WTC11 (cell line): Measurements from ENCODE around the gene BICRA.

Experiments used
- CREM ChIP-seq: sonication (generic); formaldehyde crosslinking; IDR thresholded peaks from 2 replicates; pipeline ENCODE4 v1.8.1; 2022; ENCODE audit warnings: mild to moderate bottlenecking, missing genetic modification reagents, moderate library complexity
- SMAD3 ChIP-seq: sonication (generic); formaldehyde crosslinking; IDR thresholded peaks from 2 replicates; pipeline ENCODE4 v1.8.0; 2022; ENCODE audit warnings: missing genetic modification reagents, mild to moderate bottlenecking, borderline replicate concordance
- SOX15 ChIP-seq: fragments of 250-450 bp; sonication (Bioruptor Pico); IDR thresholded peaks from 2 replicates; pipeline ENCODE4 v1.9.0; 2021; ENCODE audit warnings: mild to moderate bottlenecking
- TCF7 ChIP-seq: sonication (generic); formaldehyde crosslinking; IDR thresholded peaks from 2 replicates; pipeline ENCODE4 v1.8.0; 2022; ENCODE audit warnings: mild to moderate bottlenecking, low read depth, missing genetic modification reagents, moderate library complexity
- ZNF121 ChIP-seq: sonication (generic); formaldehyde crosslinking; IDR thresholded peaks from 2 replicates; pipeline ENCODE4 v1.8.0; 2023; ENCODE audit warnings: missing genetic modification reagents
- ZNF317 ChIP-seq: sonication (generic); formaldehyde crosslinking; IDR thresholded peaks from 2 replicates; pipeline ENCODE4 v1.8.1; 2023; ENCODE audit warnings: low read depth, mild to moderate bottlenecking, moderate library complexity, missing genetic modification reagents, borderline replicate concordance
- ZNF423 ChIP-seq: fragments of 250-450 bp; sonication (Bioruptor Pico); IDR thresholded peaks from 2 replicates; pipeline ENCODE4 v2.1.2; 2022; ENCODE audit warnings: mild to moderate bottlenecking, moderate library complexity
- TF ChIP-seq, protein P1 (sequence below): fragments of 200-600 bp; IDR thresholded peaks from 2 replicates; pipeline ENCODE4 v1.8.0; 2022; ENCODE audit warnings: antibody characterized with exemption
- TF ChIP-seq, protein P2 (sequence below): sonication (generic); formaldehyde crosslinking; IDR thresholded peaks from 2 replicates; pipeline ENCODE4 v1.8.1; 2022; ENCODE audit warnings: low read depth, mild to moderate bottlenecking, moderate library complexity, missing genetic modification reagents, borderline replicate concordance
- TF ChIP-seq, protein P3 (sequence below): sonication (generic); formaldehyde crosslinking; IDR thresholded peaks from 2 replicates; pipeline ENCODE4 v1.8.1; 2022; ENCODE audit warnings: missing genetic modification reagents, borderline replicate concordance

DNA sequence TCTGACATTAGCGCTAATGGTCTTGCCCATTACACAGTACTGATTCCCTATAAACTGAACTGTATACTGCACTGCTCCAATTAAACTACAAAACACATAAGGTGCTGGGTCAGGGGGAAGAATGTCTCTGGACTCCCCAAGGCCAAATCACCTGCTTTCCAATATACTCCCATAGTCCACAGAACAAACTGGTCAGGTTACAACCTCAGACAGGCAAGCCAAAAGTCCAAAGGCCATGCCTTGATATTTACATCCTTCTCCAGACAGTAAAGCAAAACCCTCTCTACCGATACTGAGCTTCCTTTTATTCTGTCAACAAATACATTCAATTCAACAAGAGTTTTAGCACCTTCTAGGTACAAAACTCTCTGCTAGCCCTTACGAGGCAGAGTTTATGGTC, 44.9 kb upstream of the BICRA start:
- TF ChIP-seq, protein P1, sequence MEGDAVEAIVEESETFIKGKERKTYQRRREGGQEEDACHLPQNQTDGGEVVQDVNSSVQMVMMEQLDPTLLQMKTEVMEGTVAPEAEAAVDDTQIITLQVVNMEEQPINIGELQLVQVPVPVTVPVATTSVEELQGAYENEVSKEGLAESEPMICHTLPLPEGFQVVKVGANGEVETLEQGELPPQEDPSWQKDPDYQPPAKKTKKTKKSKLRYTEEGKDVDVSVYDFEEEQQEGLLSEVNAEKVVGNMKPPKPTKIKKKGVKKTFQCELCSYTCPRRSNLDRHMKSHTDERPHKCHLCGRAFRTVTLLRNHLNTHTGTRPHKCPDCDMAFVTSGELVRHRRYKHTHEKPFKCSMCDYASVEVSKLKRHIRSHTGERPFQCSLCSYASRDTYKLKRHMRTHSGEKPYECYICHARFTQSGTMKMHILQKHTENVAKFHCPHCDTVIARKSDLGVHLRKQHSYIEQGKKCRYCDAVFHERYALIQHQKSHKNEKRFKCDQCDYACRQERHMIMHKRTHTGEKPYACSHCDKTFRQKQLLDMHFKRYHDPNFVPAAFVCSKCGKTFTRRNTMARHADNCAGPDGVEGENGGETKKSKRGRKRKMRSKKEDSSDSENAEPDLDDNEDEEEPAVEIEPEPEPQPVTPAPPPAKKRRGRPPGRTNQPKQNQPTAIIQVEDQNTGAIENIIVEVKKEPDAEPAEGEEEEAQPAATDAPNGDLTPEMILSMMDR, result no peak
- TF ChIP-seq, protein P2, sequence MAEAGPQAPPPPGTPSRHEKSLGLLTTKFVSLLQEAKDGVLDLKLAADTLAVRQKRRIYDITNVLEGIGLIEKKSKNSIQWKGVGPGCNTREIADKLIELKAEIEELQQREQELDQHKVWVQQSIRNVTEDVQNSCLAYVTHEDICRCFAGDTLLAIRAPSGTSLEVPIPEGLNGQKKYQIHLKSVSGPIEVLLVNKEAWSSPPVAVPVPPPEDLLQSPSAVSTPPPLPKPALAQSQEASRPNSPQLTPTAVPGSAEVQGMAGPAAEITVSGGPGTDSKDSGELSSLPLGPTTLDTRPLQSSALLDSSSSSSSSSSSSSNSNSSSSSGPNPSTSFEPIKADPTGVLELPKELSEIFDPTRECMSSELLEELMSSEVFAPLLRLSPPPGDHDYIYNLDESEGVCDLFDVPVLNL, result no peak
- TF ChIP-seq SMAD3 (CRISPR knock-in tag) (no peak), CREM (CRISPR knock-in tag) (no peak), ZNF423 (CRISPR knock-in tag) (no peak), TCF7 (CRISPR knock-in tag) (no peak), SOX15 (CRISPR knock-in tag) (no peak), ZNF121 (CRISPR knock-in tag) (no peak), ZNF317 (no peak)
- TF ChIP-seq, protein P3, sequence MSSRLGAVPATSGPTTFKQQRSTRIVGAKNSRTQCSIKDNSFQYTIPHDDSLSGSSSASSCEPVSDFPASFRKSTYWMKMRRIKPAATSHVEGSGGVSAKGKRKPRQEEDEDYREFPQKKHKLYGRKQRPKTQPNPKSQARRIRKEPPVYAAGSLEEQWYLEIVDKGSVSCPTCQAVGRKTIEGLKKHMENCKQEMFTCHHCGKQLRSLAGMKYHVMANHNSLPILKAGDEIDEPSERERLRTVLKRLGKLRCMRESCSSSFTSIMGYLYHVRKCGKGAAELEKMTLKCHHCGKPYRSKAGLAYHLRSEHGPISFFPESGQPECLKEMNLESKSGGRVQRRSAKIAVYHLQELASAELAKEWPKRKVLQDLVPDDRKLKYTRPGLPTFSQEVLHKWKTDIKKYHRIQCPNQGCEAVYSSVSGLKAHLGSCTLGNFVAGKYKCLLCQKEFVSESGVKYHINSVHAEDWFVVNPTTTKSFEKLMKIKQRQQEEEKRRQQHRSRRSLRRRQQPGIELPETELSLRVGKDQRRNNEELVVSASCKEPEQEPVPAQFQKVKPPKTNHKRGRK (CRISPR knock-in tag), result no peak
